HEK293 (cell line): ENCODE data around the gene SFXN2.

Source experiments
- CTCF ChIA-PET: fragments of 350-600 bp; formaldehyde crosslinking; extraction: SDS; loops from one replicate; lab custom pipeline; 2021; ENCODE audit warnings: antibody characterized with exemption; lab: Yijun Ruan, JAX
- POLR2A ChIA-PET: fragments of 300-600 bp; formaldehyde crosslinking; extraction: SDS; loops from one replicate; lab custom pipeline; 2020; ENCODE audit warnings: antibody characterized with exemption, inconsistent platforms; lab: Yijun Ruan, JAX
- H3K27ac ChIP-seq: fragments of 200-500 bp; sonication (Bioruptor generic); 2 replicates; pipeline ENCODE4 v1.5.1; 2014; ENCODE audit warnings: low read depth, low read length, control low read depth, inconsistent platforms; ENCODE audit errors: extremely low read depth
- H3K36me3 ChIP-seq, 2 experiments: fragments of 200-500 bp in 1 of 2; sonication (Bioruptor generic) in 1 of 2; 1 replicate in 1 of 2; 2 replicates in 1 of 2; pipeline ENCODE4 v1.5.1; 2014 to 2017; ENCODE audit warnings: inconsistent platforms in 2 of 2, low read length in 2 of 2; ENCODE audit not compliant: control insufficient read depth in 2 of 2, insufficient read depth in 1 of 2
- H3K4me1 ChIP-seq: fragments of 200-500 bp; sonication (Bioruptor generic); 2 replicates; pipeline ENCODE4 v1.5.1; 2014; ENCODE audit warnings: mild to moderate bottlenecking, low read length, inconsistent platforms; ENCODE audit not compliant: control insufficient read depth, insufficient read depth
- H3K4me3 ChIP-seq: 2 replicates; pipeline ENCODE4 v1.5.1; 2011; ENCODE audit warnings: low read depth, mild to moderate bottlenecking, control low read depth, low read length, moderate library complexity
- H3K9me3 ChIP-seq: fragments of 200-500 bp; sonication (Bioruptor generic); 2 replicates; pipeline ENCODE4 v1.5.1; 2014; ENCODE audit warnings: low read depth, low read length, inconsistent platforms; ENCODE audit not compliant: control insufficient read depth, insufficient read depth
- GLI2 ChIP-seq: fragments of 450-650 bp; formaldehyde crosslinking; IDR thresholded peaks from 2 replicates; pipeline ENCODE4; 2017; ENCODE audit warnings: missing biosample characterization, missing genetic modification characterization, low read depth, borderline replicate concordance
- GLIS1 ChIP-seq: fragments of 450-650 bp; formaldehyde crosslinking; IDR thresholded peaks from 2 replicates; pipeline ENCODE4 v1.5.1; 2016; ENCODE audit warnings: missing biosample characterization, missing genetic modification characterization
- HIC1 ChIP-seq: fragments of 450-650 bp; formaldehyde crosslinking; IDR thresholded peaks from 2 replicates; pipeline ENCODE4 v1.5.1; 2016; ENCODE audit warnings: missing biosample characterization, missing genetic modification characterization
- HOXA7 ChIP-seq: sonication (generic); formaldehyde crosslinking; IDR thresholded peaks from 2 replicates; pipeline ENCODE4 v1.8.1; 2022; ENCODE audit warnings: missing genetic modification reagents, borderline replicate concordance
- MZF1 ChIP-seq: fragments of 450-650 bp; formaldehyde crosslinking; IDR thresholded peaks from 2 replicates; pipeline ENCODE4 v1.5.1; 2017; ENCODE audit warnings: missing biosample characterization, missing genetic modification characterization, borderline replicate concordance
- PRDM6 ChIP-seq: fragments of 450-650 bp; formaldehyde crosslinking; IDR thresholded peaks from 2 replicates; pipeline ENCODE4 v1.5.1; 2017; ENCODE audit warnings: missing biosample characterization, missing genetic modification characterization
- ZBTB10 ChIP-seq: fragments of 450-650 bp; formaldehyde crosslinking; IDR thresholded peaks from 2 replicates; pipeline ENCODE4 v1.5.1; 2016; ENCODE audit warnings: missing biosample characterization, missing genetic modification characterization
- ZBTB17 ChIP-seq: fragments of 450-650 bp; formaldehyde crosslinking; IDR thresholded peaks from 2 replicates; pipeline ENCODE4 v1.5.1; 2016; ENCODE audit warnings: missing biosample characterization, missing genetic modification characterization
- ZFP37 ChIP-seq: fragments of 450-650 bp; formaldehyde crosslinking; IDR thresholded peaks from 2 replicates; pipeline ENCODE4 v1.5.1; 2016; ENCODE audit warnings: missing biosample characterization, missing genetic modification characterization
- ZNF121 ChIP-seq: fragments of 450-650 bp; formaldehyde crosslinking; IDR thresholded peaks from 2 replicates; pipeline ENCODE4 v1.5.1; 2016; ENCODE audit warnings: missing biosample characterization, missing genetic modification characterization
- ZNF132 ChIP-seq: fragments of 450-650 bp; formaldehyde crosslinking; IDR thresholded peaks from 2 replicates; pipeline ENCODE4 v1.5.1; 2017; ENCODE audit warnings: missing biosample characterization, missing genetic modification characterization, borderline replicate concordance
- ZNF155 ChIP-seq: fragments of 450-650 bp; formaldehyde crosslinking; IDR thresholded peaks from 2 replicates; pipeline ENCODE4 v1.5.1; 2016; ENCODE audit warnings: missing biosample characterization, missing genetic modification characterization
- ZNF24 ChIP-seq: fragments of 450-650 bp; formaldehyde crosslinking; IDR thresholded peaks from 2 replicates; pipeline ENCODE4 v1.5.1; 2016; ENCODE audit warnings: missing biosample characterization, missing genetic modification characterization
- ZNF37A ChIP-seq: fragments of 450-650 bp; IDR thresholded peaks from 2 replicates; pipeline ENCODE4 v1.5.1; 2018; ENCODE audit warnings: missing biosample characterization, missing genetic modification characterization
- ZNF548 ChIP-seq: fragments of 450-650 bp; formaldehyde crosslinking; IDR thresholded peaks from 2 replicates; pipeline ENCODE4 v1.5.1; 2016; ENCODE audit warnings: missing biosample characterization, missing genetic modification characterization
- ZNF596 ChIP-seq: fragments of 450-650 bp; IDR thresholded peaks from 2 replicates; pipeline ENCODE4 v1.5.0; 2018; ENCODE audit warnings: missing biosample characterization, mild to moderate bottlenecking, missing genetic modification characterization, moderate library complexity
- ZNF623 ChIP-seq: fragments of 450-650 bp; formaldehyde crosslinking; IDR thresholded peaks from 2 replicates; pipeline ENCODE4 v1.5.1; 2016; ENCODE audit warnings: missing biosample characterization, missing genetic modification characterization
- ZNF701 ChIP-seq: fragments of 450-650 bp; formaldehyde crosslinking; IDR thresholded peaks from 2 replicates; pipeline ENCODE4 v1.5.1; 2016; ENCODE audit warnings: missing biosample characterization, missing genetic modification characterization
- ZNF837 ChIP-seq: fragments of 450-650 bp; formaldehyde crosslinking; IDR thresholded peaks from 2 replicates; pipeline ENCODE4 v1.5.1; 2016; ENCODE audit warnings: missing biosample characterization, missing genetic modification characterization

The SFXN2 gene

GRCh38 chr10:102701272-102701671 lies 13.2 kb upstream of the SFXN2 start (continued):
- no peak for TF ChIP-seq HIC1 (tag by site-specific recombination)

GRCh38 chr10:102701796-102702195 lies 12.6 kb upstream of the SFXN2 start:
- peaks cover 8 to 29% of the 10 kb centered on the region in 2 experiments; a peak in 2 of 3 replicates for H3K36me3 ChIP-seq
- H3K4me3 ChIP-seq, result no peak overlapping the region
- peak; percentile 91 for TF ChIP-seq ZNF121 (tag by site-specific recombination)
- no peak for TF ChIP-seq GLIS1 (tag by site-specific recombination)
- TF ChIP-seq, all 188 proteins: peak for 1
- ChIA-PET POLR2A (interaction anchor here (1.1 kb wide), 1 partner anchor 13 kb away, joined by 5 read pairs; the partner anchor contains the start of genes ARL3 and SFXN2), CTCF (interaction anchor here (1.2 to 4.3 kb wide), 2 partner anchors 23 to 31 kb away, joined by 5 to 19 read pairs; no protein-coding TSS in a partner anchor)
- Histone ChIP-seq H3K4me1 (no peaks in the 10 kb centered on the region), H3K27ac (no peak overlapping the region), H3K9me3 (no peaks in the 10 kb centered on the region)

GRCh38 chr10:102702742-102703141 lies 11.7 kb upstream of the SFXN2 start:
- Histone ChIP-seq H3K4me1 (no peaks in the 10 kb centered on the region), H3K4me3 (no peak overlapping the region), H3K27ac (no peak overlapping the region), H3K9me3 (no peaks in the 10 kb centered on the region), H3K36me3 (peaks cover 8 to 22% of the 10 kb centered on the region in 2 experiments; a peak in 2 of 3 replicates)
- ChIA-PET POLR2A (interaction anchor here (0.7 kb wide), 1 partner anchor 177 kb away, joined by 3 read pairs; no protein-coding TSS in a partner anchor), CTCF (interaction anchor here (4.3 kb wide), 1 partner anchor 24 kb away, joined by 19 read pairs; no protein-coding TSS in a partner anchor)
- TF ChIP-seq ZNF837 (tag by site-specific recombination) (no peak), PRDM6 (tag by site-specific recombination) (0 out of 2 replicates have a peak, but pooled peaks have one; percentile 26)
- TF ChIP-seq, all 188 proteins: peak for 1

GRCh38 chr10:102704915-102705314 lies 9.5 kb upstream of the SFXN2 start:
- no peak overlapping the region for H3K4me3 ChIP-seq
- ChIA-PET POLR2A (interaction anchor here (0.6 kb wide), 1 partner anchor 196 kb away, joined by 4 read pairs; no protein-coding TSS in a partner anchor), CTCF (interaction anchor here (0.7 to 1.3 kb wide), 3 partner anchors 8 to 197 kb away, joined by 3 read pairs; partner anchors contain the start of gene ARL3)
- H3K36me3 ChIP-seq, result peaks cover 5 to 7% of the 10 kb centered on the region in 2 experiments; a peak in 2 of 3 replicates
- H3K4me1 ChIP-seq, result no peaks in the 10 kb centered on the region
- H3K27ac ChIP-seq, result no peak overlapping the region
- no peak for TF ChIP-seq ZNF596 (tag by site-specific recombination)
- TF ChIP-seq ZFP37, result no peak
- TF ChIP-seq ZNF24 (tag by site-specific recombination), result no peak
- TF ChIP-seq ZNF623 (tag by site-specific recombination), result no peak
- no peak for TF ChIP-seq ZNF132
- TF ChIP-seq ZNF155 (tag by site-specific recombination), result no peak
- no peak for TF ChIP-seq MZF1
- no peak for TF ChIP-seq GLI2
- no peak for TF ChIP-seq ZNF37A (tag by site-specific recombination)
- TF ChIP-seq HOXA7 (CRISPR knock-in tag), result no peak
- TF ChIP-seq ZBTB17, result no peak
- no peak for TF ChIP-seq ZNF701 (tag by site-specific recombination)
- TF ChIP-seq ZNF548, result no peak
- no peak for TF ChIP-seq ZBTB10 (tag by site-specific recombination)
- no peaks in the 10 kb centered on the region for H3K9me3 ChIP-seq
